ENCODE results near the gene SCAF4.

Gene SCAF4

GRCh38 chr21:31727181-31727580 is 4.7 kb downstream of the SCAF4 start:
- Histone ChIP-seq H3K27me3 (ENCODE audit: insufficient read depth, low read depth) (no peaks in the 10 kb centered on the region), H3K79me2 (ENCODE audit: insufficient read depth, low read depth) (peaks cover 95% of the 10 kb centered on the region), H4K20me1 (ENCODE audit: insufficient read depth) (peaks cover 79% of the 10 kb centered on the region), H3K4me1 (ENCODE audit: low read depth, poor library complexity, severe bottlenecking) (peaks cover 48% of the 10 kb centered on the region), H3K4me3 (IDR thresholded peaks at IDR 0.05; ENCODE audit: insufficient read depth, low read depth, low read length) (no peak overlapping the region), H3K4me2 (no peak overlapping the region), H3K9ac (no peak overlapping the region), H2AFZ (ENCODE audit: low read depth) (no peak overlapping the region), H3K27ac (no peak overlapping the region), H3K36me3 (ENCODE audit: insufficient read depth) (no peaks in the 10 kb centered on the region)
- TF ChIP-seq CTCF (conservative IDR thresholded peaks at IDR 0.05; ENCODE audit: low read depth, low read length) = no peak

GRCh38 chr21:31726407-31726806 is 5.5 kb downstream of the SCAF4 start:
- no peak overlapping the region for H3K4me3 ChIP-seq (IDR thresholded peaks at IDR 0.05; ENCODE audit: insufficient read depth, low read depth, low read length)
- H3K79me2 ChIP-seq (ENCODE audit: insufficient read depth, low read depth) = peaks cover 99% of the 10 kb centered on the region
- H3K4me1 ChIP-seq (ENCODE audit: low read depth, poor library complexity, severe bottlenecking) = peaks cover 51% of the 10 kb centered on the region
- no peak for TF ChIP-seq CTCF (conservative IDR thresholded peaks at IDR 0.05; ENCODE audit: low read depth, low read length)
- peaks cover 81% of the 10 kb centered on the region for H4K20me1 ChIP-seq (ENCODE audit: insufficient read depth)
- H3K27ac ChIP-seq = no peak overlapping the region
- H3K36me3 ChIP-seq (ENCODE audit: insufficient read depth) = no peaks in the 10 kb centered on the region
- H3K9ac ChIP-seq = no peak overlapping the region
- no peaks in the 10 kb centered on the region for H3K27me3 ChIP-seq (ENCODE audit: insufficient read depth, low read depth)
- no peak overlapping the region for H3K4me2 ChIP-seq
- no peak overlapping the region for H2AFZ ChIP-seq (ENCODE audit: low read depth)

- Histone ChIP-seq H3K4me2 (no peak overlapping the region), H3K79me2 (ENCODE audit: insufficient read depth, low read depth) (peaks cover 100% of the 10 kb centered on the region), H3K36me3 (ENCODE audit: insufficient read depth) (no peaks in the 10 kb centered on the region), H3K4me3 (IDR thresholded peaks at IDR 0.05; ENCODE audit: insufficient read depth, low read depth, low read length) (no peak overlapping the region), H2AFZ (ENCODE audit: low read depth) (no peak overlapping the region), H3K27me3 (ENCODE audit: insufficient read depth, low read depth) (no peaks in the 10 kb centered on the region), H4K20me1 (ENCODE audit: insufficient read depth) (peaks cover 86% of the 10 kb centered on the region), H3K27ac (no peak overlapping the region), H3K9ac (no peak overlapping the region), H3K4me1 (ENCODE audit: low read depth, poor library complexity, severe bottlenecking) (peaks cover 48% of the 10 kb centered on the region)
- TF ChIP-seq CTCF (conservative IDR thresholded peaks at IDR 0.05; ENCODE audit: low read depth, low read length) = no peak
Measured at GRCh38 chr21:31725202-31725839, 6.6 kb downstream of the SCAF4 start.

GRCh38 chr21:31724552-31724951 is 7.4 kb downstream of the SCAF4 start:
- H3K36me3 ChIP-seq (ENCODE audit: insufficient read depth) = no peaks in the 10 kb centered on the region
- no peak overlapping the region for H3K9ac ChIP-seq
- H3K27ac ChIP-seq = no peak overlapping the region
- H3K79me2 ChIP-seq (ENCODE audit: insufficient read depth, low read depth) = peaks cover 100% of the 10 kb centered on the region
- H4K20me1 ChIP-seq (ENCODE audit: insufficient read depth) = peaks cover 85% of the 10 kb centered on the region
- H2AFZ ChIP-seq (ENCODE audit: low read depth) = no peak overlapping the region
- H3K4me3 ChIP-seq (IDR thresholded peaks at IDR 0.05; ENCODE audit: insufficient read depth, low read depth, low read length) = no peak overlapping the region
- peaks cover 40% of the 10 kb centered on the region for H3K4me1 ChIP-seq (ENCODE audit: low read depth, poor library complexity, severe bottlenecking)
- no peaks in the 10 kb centered on the region for H3K27me3 ChIP-seq (ENCODE audit: insufficient read depth, low read depth)
- no peak overlapping the region for H3K4me2 ChIP-seq
- TF ChIP-seq CTCF (conservative IDR thresholded peaks at IDR 0.05; ENCODE audit: low read depth, low read length) = no peak

Data from KMS-11 (cell line).